ENCODE results near the gene CACNA1D.

Gene CACNA1D

DNA sequence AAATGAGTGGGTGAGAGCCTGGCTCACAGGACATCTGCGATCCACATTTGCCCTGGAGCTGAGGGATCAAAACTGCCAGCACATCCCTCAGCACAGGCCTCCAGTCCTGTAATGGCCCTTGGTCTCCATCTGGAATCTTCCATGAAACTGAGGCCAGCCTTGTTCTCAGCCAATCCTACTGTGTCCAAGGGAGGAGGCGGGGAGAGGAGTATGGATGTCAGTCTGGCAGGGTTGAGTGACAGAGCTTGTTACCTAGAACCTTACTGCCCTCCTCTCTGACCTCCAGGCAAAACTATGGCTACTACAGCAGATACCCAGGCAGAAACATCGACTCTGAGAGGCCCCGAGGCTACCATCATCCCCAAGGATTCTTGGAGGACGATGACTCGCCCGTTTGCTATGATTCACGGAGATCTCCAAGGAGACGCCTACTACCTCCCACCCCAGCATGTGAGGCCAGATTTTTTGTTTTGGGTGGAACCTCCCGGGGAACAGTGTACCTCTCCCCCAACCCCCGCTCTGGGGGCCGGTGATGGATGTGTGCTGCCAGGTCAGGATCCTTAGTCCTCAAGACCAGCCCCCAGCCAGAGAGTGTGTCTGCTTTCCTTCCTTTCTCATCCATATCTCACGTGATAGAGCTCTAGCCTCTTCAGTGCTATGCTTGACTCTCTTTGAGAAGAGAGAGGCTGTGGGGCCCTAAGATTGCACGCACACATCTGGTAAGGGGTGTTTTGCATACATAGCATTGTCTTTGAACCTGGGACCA is 310.5 kb downstream of the CACNA1D start:
- Histone ChIP-seq H2BK120ac (ENCODE audit: low read depth, low read length) (no peak overlapping the region), H3K36me3 (ENCODE audit: control insufficient read depth, insufficient read depth, low read length) (no peaks in the 10 kb centered on the region), H3K23ac (ENCODE audit: low read length) (no peak overlapping the region), H3K56ac (ENCODE audit: low read length) (no peak overlapping the region), H2BK5ac (ENCODE audit: low read length) (no peak overlapping the region), H3K79me2 (ENCODE audit: control insufficient read depth, insufficient read depth, low read length) (no peaks in the 10 kb centered on the region), H3K4me2 (ENCODE audit: low read length) (no peak overlapping the region), H2BK15ac (replicated peaks; ENCODE audit: low read depth) (no peak overlapping the region), H3K4me1 (ENCODE audit: control insufficient read depth, low read depth, low read length) (no peaks in the 10 kb centered on the region), H4K5ac (ENCODE audit: low read length) (no peak overlapping the region), H3K18ac (ENCODE audit: low read length) (no peak overlapping the region), H2AK5ac (ENCODE audit: low read length) (no peak overlapping the region), H3K27ac (ENCODE audit: low read depth, low read length) (no peak overlapping the region), H3K4ac (ENCODE audit: low read depth, low read length) (no peak overlapping the region), H3K4me3 (ENCODE audit: low read length) (no peak overlapping the region), H4K8ac (ENCODE audit: low read depth, low read length) (no peak overlapping the region), H3K27me3 (ENCODE audit: insufficient read depth, low read length, poor library complexity) (no peaks in the 10 kb centered on the region), H3K9ac (ENCODE audit: low read length) (no peak overlapping the region), H3K79me1 (ENCODE audit: low read length) (no peaks in the 10 kb centered on the region)
- no CpG with 5 or more reads among the region's 14 CpGs for WGBS (ENCODE audit: extremely low coverage, insufficient coverage, low lambda C conversion rate)
- peak; percentile 95 for DNase-seq

- Histone ChIP-seq H3K27ac (ENCODE audit: low read depth, low read length) (no peak overlapping the region), H3K18ac (ENCODE audit: low read length) (no peak overlapping the region), H2BK5ac (ENCODE audit: low read length) (no peak overlapping the region), H3K9ac (ENCODE audit: low read length) (no peak overlapping the region), H3K4me1 (ENCODE audit: control insufficient read depth, low read depth, low read length) (no peaks in the 10 kb centered on the region), H2BK120ac (ENCODE audit: low read depth, low read length) (no peak overlapping the region), H3K36me3 (ENCODE audit: control insufficient read depth, insufficient read depth, low read length) (no peaks in the 10 kb centered on the region), H3K4ac (ENCODE audit: low read depth, low read length) (no peak overlapping the region), H3K79me2 (ENCODE audit: control insufficient read depth, insufficient read depth, low read length) (no peaks in the 10 kb centered on the region), H3K4me2 (ENCODE audit: low read length) (no peak overlapping the region), H3K4me3 (ENCODE audit: low read length) (no peak overlapping the region), H2AK5ac (ENCODE audit: low read length) (no peak overlapping the region), H3K23ac (ENCODE audit: low read length) (no peak overlapping the region), H3K56ac (ENCODE audit: low read length) (no peak overlapping the region), H4K5ac (ENCODE audit: low read length) (no peak overlapping the region), H3K79me1 (ENCODE audit: low read length) (no peaks in the 10 kb centered on the region), H4K8ac (ENCODE audit: low read depth, low read length) (no peak overlapping the region), H3K27me3 (ENCODE audit: insufficient read depth, low read length, poor library complexity) (no peaks in the 10 kb centered on the region), H2BK15ac (replicated peaks; ENCODE audit: low read depth) (no peak overlapping the region)
- DNase-seq: no peak
- whole genome bisulfite sequencing (ENCODE audit: extremely low coverage, insufficient coverage, low lambda C conversion rate): 100% methylated on average over 3 of the region's 4 CpGs
These were observed 311.2 kb downstream of the CACNA1D start for GRCh38 chr3:53805463-53806159.

GRCh38 chr3:53806182-53807116 is 312.0 kb downstream of the CACNA1D start:
- Histone ChIP-seq H2BK120ac (ENCODE audit: low read depth, low read length) (no peak overlapping the region), H3K36me3 (ENCODE audit: control insufficient read depth, insufficient read depth, low read length) (no peaks in the 10 kb centered on the region), H3K79me1 (ENCODE audit: low read length) (no peaks in the 10 kb centered on the region), H4K5ac (ENCODE audit: low read length) (no peak overlapping the region), H3K23ac (ENCODE audit: low read length) (peak overlapping the region; percentile 45), H4K8ac (ENCODE audit: low read depth, low read length) (no peak overlapping the region), H2AK5ac (ENCODE audit: low read length) (no peak overlapping the region), H3K27ac (ENCODE audit: low read depth, low read length) (no peak overlapping the region), H3K4me2 (ENCODE audit: low read length) (no peak overlapping the region), H2BK5ac (ENCODE audit: low read length) (no peak overlapping the region), H2BK15ac (replicated peaks; ENCODE audit: low read depth) (no peak overlapping the region), H3K27me3 (ENCODE audit: insufficient read depth, low read length, poor library complexity) (no peaks in the 10 kb centered on the region), H3K56ac (ENCODE audit: low read length) (no peak overlapping the region), H3K9ac (ENCODE audit: low read length) (no peak overlapping the region), H3K4me3 (ENCODE audit: low read length) (no peak overlapping the region), H3K4me1 (ENCODE audit: control insufficient read depth, low read depth, low read length) (no peaks in the 10 kb centered on the region), H3K79me2 (ENCODE audit: control insufficient read depth, insufficient read depth, low read length) (no peaks in the 10 kb centered on the region), H3K18ac (ENCODE audit: low read length) (no peak overlapping the region), H3K4ac (ENCODE audit: low read depth, low read length) (no peak overlapping the region)
- no peak for DNase-seq
- no CpG with 5 or more reads among the region's 10 CpGs for WGBS (ENCODE audit: extremely low coverage, insufficient coverage, low lambda C conversion rate)

- Histone ChIP-seq H3K27ac (ENCODE audit: low read depth, low read length) (no peak overlapping the region), H3K9ac (ENCODE audit: low read length) (no peak overlapping the region), H3K23ac (ENCODE audit: low read length) (no peak overlapping the region), H3K4me1 (ENCODE audit: control insufficient read depth, low read depth, low read length) (no peaks in the 10 kb centered on the region), H3K79me1 (ENCODE audit: low read length) (no peaks in the 10 kb centered on the region), H2BK120ac (ENCODE audit: low read depth, low read length) (no peak overlapping the region), H3K4ac (ENCODE audit: low read depth, low read length) (no peak overlapping the region), H4K8ac (ENCODE audit: low read depth, low read length) (no peak overlapping the region), H3K27me3 (ENCODE audit: insufficient read depth, low read length, poor library complexity) (no peaks in the 10 kb centered on the region), H2BK15ac (replicated peaks; ENCODE audit: low read depth) (no peak overlapping the region), H3K56ac (ENCODE audit: low read length) (peak overlapping the region; percentile 25), H3K4me3 (ENCODE audit: low read length) (no peak overlapping the region), H3K18ac (ENCODE audit: low read length) (no peak overlapping the region), H3K79me2 (ENCODE audit: control insufficient read depth, insufficient read depth, low read length) (no peaks in the 10 kb centered on the region), H3K36me3 (ENCODE audit: control insufficient read depth, insufficient read depth, low read length) (no peaks in the 10 kb centered on the region), H2AK5ac (ENCODE audit: low read length) (no peak overlapping the region), H2BK5ac (ENCODE audit: low read length) (no peak overlapping the region), H4K5ac (ENCODE audit: low read length) (no peak overlapping the region), H3K4me2 (ENCODE audit: low read length) (no peak overlapping the region)
- WGBS (ENCODE audit: extremely low coverage, insufficient coverage, low lambda C conversion rate): no CpG with 5 or more reads among the region's 15 CpGs
- no peak for DNase-seq
These were observed 312.9 kb downstream of the CACNA1D start for GRCh38 chr3:53807117-53807810.

DNA sequence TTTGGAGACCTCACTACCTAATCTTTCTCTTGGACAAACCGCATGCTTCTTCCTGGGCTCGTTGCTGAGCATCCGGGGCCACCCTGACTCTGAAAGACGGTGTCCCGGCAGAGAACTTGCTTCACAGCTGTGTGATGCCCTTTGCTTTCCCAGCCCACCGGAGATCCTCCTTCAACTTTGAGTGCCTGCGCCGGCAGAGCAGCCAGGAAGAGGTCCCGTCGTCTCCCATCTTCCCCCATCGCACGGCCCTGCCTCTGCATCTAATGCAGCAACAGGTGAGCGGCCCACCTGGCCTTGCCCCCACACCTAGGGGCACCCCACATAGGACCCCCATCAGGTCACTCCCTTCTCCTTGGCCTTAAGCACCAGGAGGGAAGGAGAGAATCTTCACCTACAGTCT is 314.1 kb downstream of the CACNA1D start:
- Histone ChIP-seq H3K4ac (ENCODE audit: low read depth, low read length) (no peak overlapping the region), H3K36me3 (ENCODE audit: control insufficient read depth, insufficient read depth, low read length) (no peaks in the 10 kb centered on the region), H3K79me1 (ENCODE audit: low read length) (no peaks in the 10 kb centered on the region), H3K79me2 (ENCODE audit: control insufficient read depth, insufficient read depth, low read length) (no peaks in the 10 kb centered on the region), H3K9ac (ENCODE audit: low read length) (no peak overlapping the region), H2BK5ac (ENCODE audit: low read length) (no peak overlapping the region), H2BK15ac (replicated peaks; ENCODE audit: low read depth) (no peak overlapping the region), H3K4me3 (ENCODE audit: low read length) (no peak overlapping the region), H3K23ac (ENCODE audit: low read length) (no peak overlapping the region), H3K4me2 (ENCODE audit: low read length) (no peak overlapping the region), H3K56ac (ENCODE audit: low read length) (no peak overlapping the region), H3K27me3 (ENCODE audit: insufficient read depth, low read length, poor library complexity) (no peaks in the 10 kb centered on the region), H2AK5ac (ENCODE audit: low read length) (no peak overlapping the region), H3K18ac (ENCODE audit: low read length) (no peak overlapping the region), H3K27ac (ENCODE audit: low read depth, low read length) (no peak overlapping the region), H3K4me1 (ENCODE audit: control insufficient read depth, low read depth, low read length) (no peaks in the 10 kb centered on the region), H2BK120ac (ENCODE audit: low read depth, low read length) (no peak overlapping the region), H4K8ac (ENCODE audit: low read depth, low read length) (no peak overlapping the region), H4K5ac (ENCODE audit: low read length) (no peak overlapping the region)
- no CpG with 5 or more reads among the region's 13 CpGs for WGBS (ENCODE audit: extremely low coverage, insufficient coverage, low lambda C conversion rate)
- DNase-seq: no peak

Measured in mesendoderm (in vitro differentiated cells).